GM23338 (cell line): ENCODE data around the gene L1CAM. TPM values are rescaled to one million over a fixed set of nuclear protein-coding genes. Genes with fewer than 3 reads are reported as not detected.

Experiments used
- ATAC-seq: fragments of 200-7000 bp; cut with Tn5 transposase; 3 replicates; pipeline ENCODE4 v1.9.1; 2020
- DNase-seq: peaks from one replicate; pipeline ENCODE4 v3.0.0-alpha.2; 2015; ENCODE audit warnings: low spot score
- H2AFZ ChIP-seq: fragments of 200-600 bp; sonication (generic); 2 replicates; pipeline ENCODE4 v1.8.0; 2016; ENCODE audit warnings: antibody characterized with exemption, mild to moderate bottlenecking, moderate library complexity
- H3F3A ChIP-seq: fragments of 200-600 bp; sonication (generic); replicated peaks from 2 replicates; pipeline ENCODE4 v1.8.0; 2017; ENCODE audit warnings: antibody characterized with exemption, mixed run types, low read depth
- H3K27ac ChIP-seq: fragments of 200-600 bp; sonication (generic); 2 replicates; pipeline ENCODE4 v1.6.1; 2016; ENCODE audit warnings: low read depth
- H3K27me3 ChIP-seq: fragments of 200-600 bp; sonication (generic); 2 replicates; pipeline ENCODE4 v1.8.0; 2016; ENCODE audit warnings: mild to moderate bottlenecking, mixed run types, moderate library complexity; ENCODE audit not compliant: insufficient read depth
- H3K36me3 ChIP-seq: fragments of 200-600 bp; sonication (generic); 2 replicates; pipeline ENCODE4 v1.8.0; 2016; ENCODE audit warnings: mild to moderate bottlenecking; ENCODE audit not compliant: insufficient read depth
- H3K4me1 ChIP-seq: fragments of 200-600 bp; sonication (generic); 2 replicates; pipeline ENCODE4 v1.8.0; 2016; ENCODE audit warnings: mild to moderate bottlenecking, moderate library complexity; ENCODE audit not compliant: insufficient read depth
- H3K4me2 ChIP-seq: fragments of 200-600 bp; sonication (generic); 2 replicates; pipeline ENCODE4 v1.7.1; 2017; ENCODE audit warnings: mixed run types
- H3K4me3 ChIP-seq: fragments of 200-600 bp; sonication (generic); 2 replicates; pipeline ENCODE4 v1.6.1; 2016; ENCODE audit warnings: mixed run types
- H3K79me2 ChIP-seq: fragments of 200-600 bp; sonication (generic); replicated peaks from 2 replicates; pipeline ENCODE4 v1.8.0; 2017; ENCODE audit warnings: mild to moderate bottlenecking; ENCODE audit not compliant: insufficient read depth
- H3K9me2 ChIP-seq: fragments of 200-600 bp; sonication (generic); 2 replicates; pipeline ENCODE4 v1.8.0; 2017; ENCODE audit not compliant: insufficient read depth
- H4K20me1 ChIP-seq: fragments of 200-600 bp; sonication (generic); replicated peaks from 2 replicates; pipeline ENCODE4 v1.8.0; 2017; ENCODE audit warnings: mild to moderate bottlenecking; ENCODE audit not compliant: insufficient read depth
- H3K27ac Mint-ChIP-seq: 2 replicates; pipeline ENCODE4 v1.8.0; 2020; ENCODE audit warnings: inconsistent platforms, mild to moderate bottlenecking, moderate library complexity, mixed read lengths
- H3K27me3 Mint-ChIP-seq: 3 replicates; pipeline ENCODE4 v1.8.0; 2022; ENCODE audit warnings: low read depth, mild to moderate bottlenecking, moderate library complexity, mixed read lengths, inconsistent platforms; ENCODE audit not compliant: insufficient read depth, poor library complexity
- H3K36me3 Mint-ChIP-seq: 3 replicates; pipeline ENCODE4 v1.8.0; 2021; ENCODE audit warnings: low read depth, mild to moderate bottlenecking, inconsistent platforms, moderate library complexity, mixed read lengths
- H3K4me1 Mint-ChIP-seq: 3 replicates; pipeline ENCODE4 v1.8.0; 2020; ENCODE audit warnings: mild to moderate bottlenecking, inconsistent platforms, mixed read lengths
- H3K4me3 Mint-ChIP-seq: 3 replicates; pipeline ENCODE4 v1.8.0; 2021; ENCODE audit warnings: moderate library complexity, mild to moderate bottlenecking, inconsistent platforms, mixed read lengths
- H3K9me3 Mint-ChIP-seq: 3 replicates; pipeline ENCODE4 v1.8.0; 2020; ENCODE audit warnings: moderate library complexity, mild to moderate bottlenecking, inconsistent platforms, mixed read lengths
- CREB1 ChIP-seq: fragments of 250-450 bp; sonication (Bioruptor Pico); IDR thresholded peaks from 2 replicates; pipeline ENCODE4 v1.5.0; 2020; ENCODE audit warnings: low read depth, mild to moderate bottlenecking, moderate library complexity
- EZH2 ChIP-seq: fragments of 200-600 bp; sonication (generic); IDR thresholded peaks from one replicate; pipeline ENCODE4 v1.8.0; 2017; ENCODE audit warnings: antibody characterized with exemption, mild to moderate bottlenecking, low read depth; ENCODE audit not compliant: unreplicated experiment
- EZH2phosphoT487 ChIP-seq: fragments of 200-600 bp; sonication (generic); IDR thresholded peaks from one replicate; pipeline ENCODE4 v1.8.1; 2018; ENCODE audit warnings: antibody characterized with exemption; ENCODE audit not compliant: unreplicated experiment
- JUNB ChIP-seq: IDR thresholded peaks from one replicate; pipeline ENCODE4 v1.6.1; 2016; ENCODE audit warnings: antibody characterized with exemption; ENCODE audit not compliant: unreplicated experiment
- NANOG ChIP-seq: IDR thresholded peaks from 2 replicates; pipeline ENCODE4 v1.6.1; 2016; ENCODE audit warnings: antibody characterized with exemption, borderline replicate concordance
- POLR2AphosphoS5 ChIP-seq: IDR thresholded peaks from 2 replicates; pipeline ENCODE4 v1.6.1; 2016; ENCODE audit warnings: antibody characterized with exemption, low read depth
- STAT1 ChIP-seq: IDR thresholded peaks from one replicate; pipeline ENCODE4 v1.6.1; 2016; ENCODE audit warnings: antibody characterized with exemption; ENCODE audit not compliant: unreplicated experiment
- ZNF114 ChIP-seq: fragments of 250-450 bp; sonication (Bioruptor Pico); IDR thresholded peaks from 2 replicates; pipeline ENCODE4 v1.5.0; 2020; ENCODE audit warnings: mild to moderate bottlenecking, moderate library complexity
- ZNF331 ChIP-seq: fragments of 250-450 bp; sonication (Bioruptor Pico); IDR thresholded peaks from 2 replicates; pipeline ENCODE4 v1.5.0; 2020; ENCODE audit warnings: low read depth, mild to moderate bottlenecking, moderate library complexity
- polyA plus RNA-seq: library from polyadenylated mRNA; unstranded; fragments of >200 nt; fragmentation: Nextera tagmentation; extraction: Ambion mirVana; gene quantifications from 2 replicates; pipeline ENCODE4 v1.2.1, GENCODE V29; 2016
- total RNA-seq: library from RNA; depleted of rRNA; stranded (reverse); fragments of >200 nt; shearing (Covaris generic); gene quantifications from 2 replicates; pipeline ENCODE4 v1.2.3, GENCODE V29; 2014
- TF ChIP-seq, protein P1 (sequence below): IDR thresholded peaks from one replicate; pipeline ENCODE4 v1.6.1; 2018; ENCODE audit warnings: antibody characterized with exemption; ENCODE audit not compliant: unreplicated experiment
- TF ChIP-seq, protein P2 (sequence below): fragments of 250-450 bp; sonication (Bioruptor Pico); IDR thresholded peaks from 2 replicates; pipeline ENCODE4 v1.5.0; 2020; ENCODE audit warnings: mild to moderate bottlenecking, moderate library complexity
- TF ChIP-seq, protein P3 (sequence below): IDR thresholded peaks from 2 replicates; pipeline ENCODE4 v1.6.1; 2016; ENCODE audit warnings: antibody characterized with exemption
- TF ChIP-seq, protein P4 (sequence below), 2 experiments: fragments of 200-600 bp in 1 of 2; sonication (generic) in 1 of 2; conservative IDR thresholded peaks; 2 replicates each; pipeline versions ENCODE4 v1.5.1 to v1.6.1; 2016 to 2017; ENCODE audit warnings: antibody characterized with exemption in 2 of 2, low read depth in 2 of 2, mild to moderate bottlenecking in 2 of 2, moderate library complexity in 1 of 2

The L1CAM gene
- total and polyA plus RNA-seq, 2 experiments from 2014 or later, result 7.4 to 29.2 TPM

DNA sequence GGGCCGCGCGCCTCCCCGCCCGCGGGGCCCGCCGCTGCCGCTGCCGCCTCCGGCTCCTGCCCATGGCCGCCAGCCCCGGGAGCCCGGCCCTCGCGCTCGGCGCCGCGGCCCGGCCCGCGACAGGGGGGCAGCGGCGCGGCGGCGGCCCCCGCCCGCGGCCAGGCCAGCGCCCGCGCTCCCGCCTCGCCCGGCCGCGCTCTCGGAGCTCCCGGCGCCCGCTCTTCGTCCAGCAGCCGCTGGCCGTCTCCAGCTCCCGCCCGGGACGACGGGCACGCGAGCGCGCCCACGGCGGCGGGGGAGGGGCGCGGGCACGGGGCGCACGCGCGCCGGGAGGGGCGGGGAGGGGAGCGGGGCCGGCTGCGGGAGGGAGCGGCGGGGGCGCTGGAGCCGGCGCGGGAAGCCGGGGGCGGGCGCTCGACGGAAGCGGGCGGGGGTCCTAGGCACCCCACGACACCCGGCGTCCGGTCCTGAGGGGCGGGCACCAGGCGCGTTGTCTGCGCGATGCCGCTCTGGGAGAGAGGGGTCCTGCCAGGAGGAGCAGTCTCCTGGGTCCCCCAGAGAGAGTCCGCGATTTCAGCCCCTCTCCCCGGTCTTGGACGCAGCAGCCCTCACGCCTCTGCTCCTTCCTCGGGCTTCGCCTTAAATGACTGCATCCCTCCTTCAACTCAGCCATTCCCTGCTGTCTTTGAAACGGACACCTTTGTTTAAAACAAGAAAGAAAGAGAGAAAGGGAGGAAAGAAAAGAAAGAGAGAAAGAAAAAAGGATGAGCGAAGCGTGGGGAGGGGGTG, 55.1 kb downstream of the L1CAM start:
- TF ChIP-seq, protein P1, sequence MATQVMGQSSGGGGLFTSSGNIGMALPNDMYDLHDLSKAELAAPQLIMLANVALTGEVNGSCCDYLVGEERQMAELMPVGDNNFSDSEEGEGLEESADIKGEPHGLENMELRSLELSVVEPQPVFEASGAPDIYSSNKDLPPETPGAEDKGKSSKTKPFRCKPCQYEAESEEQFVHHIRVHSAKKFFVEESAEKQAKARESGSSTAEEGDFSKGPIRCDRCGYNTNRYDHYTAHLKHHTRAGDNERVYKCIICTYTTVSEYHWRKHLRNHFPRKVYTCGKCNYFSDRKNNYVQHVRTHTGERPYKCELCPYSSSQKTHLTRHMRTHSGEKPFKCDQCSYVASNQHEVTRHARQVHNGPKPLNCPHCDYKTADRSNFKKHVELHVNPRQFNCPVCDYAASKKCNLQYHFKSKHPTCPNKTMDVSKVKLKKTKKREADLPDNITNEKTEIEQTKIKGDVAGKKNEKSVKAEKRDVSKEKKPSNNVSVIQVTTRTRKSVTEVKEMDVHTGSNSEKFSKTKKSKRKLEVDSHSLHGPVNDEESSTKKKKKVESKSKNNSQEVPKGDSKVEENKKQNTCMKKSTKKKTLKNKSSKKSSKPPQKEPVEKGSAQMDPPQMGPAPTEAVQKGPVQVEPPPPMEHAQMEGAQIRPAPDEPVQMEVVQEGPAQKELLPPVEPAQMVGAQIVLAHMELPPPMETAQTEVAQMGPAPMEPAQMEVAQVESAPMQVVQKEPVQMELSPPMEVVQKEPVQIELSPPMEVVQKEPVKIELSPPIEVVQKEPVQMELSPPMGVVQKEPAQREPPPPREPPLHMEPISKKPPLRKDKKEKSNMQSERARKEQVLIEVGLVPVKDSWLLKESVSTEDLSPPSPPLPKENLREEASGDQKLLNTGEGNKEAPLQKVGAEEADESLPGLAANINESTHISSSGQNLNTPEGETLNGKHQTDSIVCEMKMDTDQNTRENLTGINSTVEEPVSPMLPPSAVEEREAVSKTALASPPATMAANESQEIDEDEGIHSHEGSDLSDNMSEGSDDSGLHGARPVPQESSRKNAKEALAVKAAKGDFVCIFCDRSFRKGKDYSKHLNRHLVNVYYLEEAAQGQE, result no peak
- no peak for TF ChIP-seq ZNF331 (CRISPR knock-in tag)
- no peak for TF ChIP-seq ZNF114 (CRISPR knock-in tag)
- no peak for TF ChIP-seq EZH2
- TF ChIP-seq NANOG, result no peak
- TF ChIP-seq STAT1, result no peak
- no peak for TF ChIP-seq JUNB
- TF ChIP-seq CREB1 (CRISPR knock-in tag), result no peak
- TF ChIP-seq, protein P2, sequence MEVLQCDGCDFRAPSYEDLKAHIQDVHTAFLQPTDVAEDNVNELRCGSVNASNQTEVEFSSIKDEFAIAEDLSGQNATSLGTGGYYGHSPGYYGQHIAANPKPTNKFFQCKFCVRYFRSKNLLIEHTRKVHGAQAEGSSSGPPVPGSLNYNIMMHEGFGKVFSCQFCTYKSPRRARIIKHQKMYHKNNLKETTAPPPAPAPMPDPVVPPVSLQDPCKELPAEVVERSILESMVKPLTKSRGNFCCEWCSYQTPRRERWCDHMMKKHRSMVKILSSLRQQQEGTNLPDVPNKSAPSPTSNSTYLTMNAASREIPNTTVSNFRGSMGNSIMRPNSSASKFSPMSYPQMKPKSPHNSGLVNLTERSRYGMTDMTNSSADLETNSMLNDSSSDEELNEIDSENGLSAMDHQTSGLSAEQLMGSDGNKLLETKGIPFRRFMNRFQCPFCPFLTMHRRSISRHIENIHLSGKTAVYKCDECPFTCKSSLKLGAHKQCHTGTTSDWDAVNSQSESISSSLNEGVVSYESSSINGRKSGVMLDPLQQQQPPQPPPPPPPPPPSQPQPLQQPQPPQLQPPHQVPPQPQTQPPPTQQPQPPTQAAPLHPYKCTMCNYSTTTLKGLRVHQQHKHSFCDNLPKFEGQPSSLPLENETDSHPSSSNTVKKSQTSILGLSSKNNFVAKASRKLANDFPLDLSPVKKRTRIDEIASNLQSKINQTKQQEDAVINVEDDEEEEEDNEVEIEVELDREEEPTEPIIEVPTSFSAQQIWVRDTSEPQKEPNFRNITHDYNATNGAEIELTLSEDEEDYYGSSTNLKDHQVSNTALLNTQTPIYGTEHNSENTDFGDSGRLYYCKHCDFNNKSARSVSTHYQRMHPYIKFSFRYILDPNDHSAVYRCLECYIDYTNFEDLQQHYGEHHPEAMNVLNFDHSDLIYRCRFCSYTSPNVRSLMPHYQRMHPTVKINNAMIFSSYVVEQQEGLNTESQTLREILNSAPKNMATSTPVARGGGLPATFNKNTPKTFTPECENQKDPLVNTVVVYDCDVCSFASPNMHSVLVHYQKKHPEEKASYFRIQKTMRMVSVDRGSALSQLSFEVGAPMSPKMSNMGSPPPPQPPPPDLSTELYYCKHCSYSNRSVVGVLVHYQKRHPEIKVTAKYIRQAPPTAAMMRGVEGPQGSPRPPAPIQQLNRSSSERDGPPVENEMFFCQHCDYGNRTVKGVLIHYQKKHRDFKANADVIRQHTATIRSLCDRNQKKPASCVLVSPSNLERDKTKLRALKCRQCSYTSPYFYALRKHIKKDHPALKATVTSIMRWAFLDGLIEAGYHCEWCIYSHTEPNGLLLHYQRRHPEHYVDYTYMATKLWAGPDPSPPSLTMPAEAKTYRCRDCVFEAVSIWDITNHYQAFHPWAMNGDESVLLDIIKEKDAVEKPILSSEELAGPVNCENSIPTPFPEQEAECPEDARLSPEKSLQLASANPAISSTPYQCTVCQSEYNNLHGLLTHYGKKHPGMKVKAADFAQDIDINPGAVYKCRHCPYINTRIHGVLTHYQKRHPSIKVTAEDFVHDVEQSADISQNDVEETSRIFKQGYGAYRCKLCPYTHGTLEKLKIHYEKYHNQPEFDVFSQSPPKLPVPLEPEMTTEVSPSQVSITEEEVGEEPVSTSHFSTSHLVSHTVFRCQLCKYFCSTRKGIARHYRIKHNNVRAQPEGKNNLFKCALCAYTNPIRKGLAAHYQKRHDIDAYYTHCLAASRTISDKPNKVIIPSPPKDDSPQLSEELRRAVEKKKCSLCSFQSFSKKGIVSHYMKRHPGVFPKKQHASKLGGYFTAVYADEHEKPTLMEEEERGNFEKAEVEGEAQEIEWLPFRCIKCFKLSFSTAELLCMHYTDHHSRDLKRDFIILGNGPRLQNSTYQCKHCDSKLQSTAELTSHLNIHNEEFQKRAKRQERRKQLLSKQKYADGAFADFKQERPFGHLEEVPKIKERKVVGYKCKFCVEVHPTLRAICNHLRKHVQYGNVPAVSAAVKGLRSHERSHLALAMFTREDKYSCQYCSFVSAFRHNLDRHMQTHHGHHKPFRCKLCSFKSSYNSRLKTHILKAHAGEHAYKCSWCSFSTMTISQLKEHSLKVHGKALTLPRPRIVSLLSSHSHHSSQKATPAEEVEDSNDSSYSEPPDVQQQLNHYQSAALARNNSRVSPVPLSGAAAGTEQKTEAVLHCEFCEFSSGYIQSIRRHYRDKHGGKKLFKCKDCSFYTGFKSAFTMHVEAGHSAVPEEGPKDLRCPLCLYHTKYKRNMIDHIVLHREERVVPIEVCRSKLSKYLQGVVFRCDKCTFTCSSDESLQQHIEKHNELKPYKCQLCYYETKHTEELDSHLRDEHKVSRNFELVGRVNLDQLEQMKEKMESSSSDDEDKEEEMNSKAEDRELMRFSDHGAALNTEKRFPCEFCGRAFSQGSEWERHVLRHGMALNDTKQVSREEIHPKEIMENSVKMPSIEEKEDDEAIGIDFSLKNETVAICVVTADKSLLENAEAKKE, result no peak
- TF ChIP-seq EZH2phosphoT487, result no peak
- TF ChIP-seq, protein P3, sequence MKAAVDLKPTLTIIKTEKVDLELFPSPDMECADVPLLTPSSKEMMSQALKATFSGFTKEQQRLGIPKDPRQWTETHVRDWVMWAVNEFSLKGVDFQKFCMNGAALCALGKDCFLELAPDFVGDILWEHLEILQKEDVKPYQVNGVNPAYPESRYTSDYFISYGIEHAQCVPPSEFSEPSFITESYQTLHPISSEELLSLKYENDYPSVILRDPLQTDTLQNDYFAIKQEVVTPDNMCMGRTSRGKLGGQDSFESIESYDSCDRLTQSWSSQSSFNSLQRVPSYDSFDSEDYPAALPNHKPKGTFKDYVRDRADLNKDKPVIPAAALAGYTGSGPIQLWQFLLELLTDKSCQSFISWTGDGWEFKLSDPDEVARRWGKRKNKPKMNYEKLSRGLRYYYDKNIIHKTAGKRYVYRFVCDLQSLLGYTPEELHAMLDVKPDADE, result no peak
- no peak for TF ChIP-seq POLR2AphosphoS5
- TF ChIP-seq, protein P4, sequence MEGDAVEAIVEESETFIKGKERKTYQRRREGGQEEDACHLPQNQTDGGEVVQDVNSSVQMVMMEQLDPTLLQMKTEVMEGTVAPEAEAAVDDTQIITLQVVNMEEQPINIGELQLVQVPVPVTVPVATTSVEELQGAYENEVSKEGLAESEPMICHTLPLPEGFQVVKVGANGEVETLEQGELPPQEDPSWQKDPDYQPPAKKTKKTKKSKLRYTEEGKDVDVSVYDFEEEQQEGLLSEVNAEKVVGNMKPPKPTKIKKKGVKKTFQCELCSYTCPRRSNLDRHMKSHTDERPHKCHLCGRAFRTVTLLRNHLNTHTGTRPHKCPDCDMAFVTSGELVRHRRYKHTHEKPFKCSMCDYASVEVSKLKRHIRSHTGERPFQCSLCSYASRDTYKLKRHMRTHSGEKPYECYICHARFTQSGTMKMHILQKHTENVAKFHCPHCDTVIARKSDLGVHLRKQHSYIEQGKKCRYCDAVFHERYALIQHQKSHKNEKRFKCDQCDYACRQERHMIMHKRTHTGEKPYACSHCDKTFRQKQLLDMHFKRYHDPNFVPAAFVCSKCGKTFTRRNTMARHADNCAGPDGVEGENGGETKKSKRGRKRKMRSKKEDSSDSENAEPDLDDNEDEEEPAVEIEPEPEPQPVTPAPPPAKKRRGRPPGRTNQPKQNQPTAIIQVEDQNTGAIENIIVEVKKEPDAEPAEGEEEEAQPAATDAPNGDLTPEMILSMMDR (conservative IDR thresholded peaks at IDR 0.05; ENCODE audit: low read depth in 2 of 2), result no peak
- H3K4me1 Mint-ChIP-seq, result peaks cover 24% of the 10 kb centered on the region
- ATAC-seq (peak; percentile 16), DNase-seq (no peak)
- H3K27ac ChIP-seq, result no peak overlapping the region
- no peaks in the 10 kb centered on the region for H3F3A ChIP-seq
- peak overlapping the region; percentile 63 for H3K4me3 ChIP-seq
- H3K27me3 Mint-ChIP-seq, result peaks cover 10% of the 10 kb centered on the region
- no peak overlapping the region for H3K27ac Mint-ChIP-seq
- peak overlapping the region; percentile 74 for H3K4me3 Mint-ChIP-seq
- no peaks in the 10 kb centered on the region for H3K27me3 ChIP-seq
- H3K36me3 ChIP-seq, result no peaks in the 10 kb centered on the region
- peaks cover 48% of the 10 kb centered on the region for H3K79me2 ChIP-seq
- H2AFZ ChIP-seq, result no peak overlapping the region
- H3K36me3 Mint-ChIP-seq, result peaks cover 20% of the 10 kb centered on the region
- no peaks in the 10 kb centered on the region for H3K9me2 ChIP-seq
- no peaks in the 10 kb centered on the region for H3K9me3 Mint-ChIP-seq
- H3K4me1 ChIP-seq, result peaks cover 13% of the 10 kb centered on the region
- H4K20me1 ChIP-seq, result no peaks in the 10 kb centered on the region
- peak overlapping the region; percentile 84 for H3K4me2 ChIP-seq
